HEK293T (cell line): ENCODE data around the gene MSMO1.

Experiments used
- BHLHE40 ChIP-seq: fragments of 450-650 bp; IDR thresholded peaks from 2 replicates; pipeline ENCODE4 v1.6.1; 2016; ENCODE audit warnings: mild to moderate bottlenecking, moderate library complexity, borderline replicate concordance
- CTBP1 ChIP-seq: fragments of 450-650 bp; IDR thresholded peaks from 2 replicates; pipeline ENCODE4 v1.6.1; 2016; ENCODE audit warnings: borderline replicate concordance
- ELF4 ChIP-seq: fragments of 450-650 bp; IDR thresholded peaks from 2 replicates; pipeline ENCODE4 v1.6.1; 2017; ENCODE audit warnings: antibody characterized with exemption
- FOXA1 ChIP-seq: fragments of 450-650 bp; IDR thresholded peaks from 2 replicates; pipeline ENCODE4 v1.6.1; 2016; ENCODE audit warnings: mild to moderate bottlenecking
- FOXK2 ChIP-seq: fragments of 450-650 bp; IDR thresholded peaks from 2 replicates; pipeline ENCODE4 v1.6.1; 2016; ENCODE audit warnings: mild to moderate bottlenecking
- FOXM1 ChIP-seq: fragments of 450-650 bp; IDR thresholded peaks from 2 replicates; pipeline ENCODE4 v1.6.1; 2017; ENCODE audit warnings: mild to moderate bottlenecking, borderline replicate concordance
- NFRKB ChIP-seq: fragments of 450-650 bp; IDR thresholded peaks from 2 replicates; pipeline ENCODE4 v1.6.1; 2016; ENCODE audit warnings: mild to moderate bottlenecking, moderate library complexity
- TARDBP ChIP-seq: fragments of 450-650 bp; IDR thresholded peaks from 2 replicates; pipeline ENCODE4 v1.6.1; 2016
- ZNF384 ChIP-seq: fragments of 450-650 bp; IDR thresholded peaks from 2 replicates; pipeline ENCODE4 v1.6.1; 2016

- TF ChIP-seq ELF4 (no peak), FOXM1 (no peak), FOXA1 (no peak), FOXK2 (no peak), ZNF384 (no peak), NFRKB (no peak), BHLHE40 (no peak), CTBP1 (no peak), TARDBP (no peak)
Observed at GRCh38 chr4:165359506-165359905, 32.0 kb downstream of the MSMO1 start.
